Muscle of arm (tissue), 12 donors: ENCODE data around the gene LRFN2. TPM values are rescaled to one million over a fixed set of nuclear protein-coding genes. Genes with fewer than 3 reads are reported as not detected.

Experiments used
- DNase-seq: peaks from one replicate; pipeline ENCODE4 v3.0.0-alpha.2; 2013
- polyA plus RNA-seq, 12 donors: library from polyadenylated mRNA; unstranded; fragments of 120-200 nt; gene quantifications; one replicate each; pipeline ENCODE4 v1.2.1, GENCODE V29; 2013; ENCODE audit not compliant: insufficient read length in 12 of 12

The LRFN2 gene
- polyA plus RNA-seq, 12 donors = 0.05 to 0.21 (median 0.07) TPM; not detected in 5

DNA sequence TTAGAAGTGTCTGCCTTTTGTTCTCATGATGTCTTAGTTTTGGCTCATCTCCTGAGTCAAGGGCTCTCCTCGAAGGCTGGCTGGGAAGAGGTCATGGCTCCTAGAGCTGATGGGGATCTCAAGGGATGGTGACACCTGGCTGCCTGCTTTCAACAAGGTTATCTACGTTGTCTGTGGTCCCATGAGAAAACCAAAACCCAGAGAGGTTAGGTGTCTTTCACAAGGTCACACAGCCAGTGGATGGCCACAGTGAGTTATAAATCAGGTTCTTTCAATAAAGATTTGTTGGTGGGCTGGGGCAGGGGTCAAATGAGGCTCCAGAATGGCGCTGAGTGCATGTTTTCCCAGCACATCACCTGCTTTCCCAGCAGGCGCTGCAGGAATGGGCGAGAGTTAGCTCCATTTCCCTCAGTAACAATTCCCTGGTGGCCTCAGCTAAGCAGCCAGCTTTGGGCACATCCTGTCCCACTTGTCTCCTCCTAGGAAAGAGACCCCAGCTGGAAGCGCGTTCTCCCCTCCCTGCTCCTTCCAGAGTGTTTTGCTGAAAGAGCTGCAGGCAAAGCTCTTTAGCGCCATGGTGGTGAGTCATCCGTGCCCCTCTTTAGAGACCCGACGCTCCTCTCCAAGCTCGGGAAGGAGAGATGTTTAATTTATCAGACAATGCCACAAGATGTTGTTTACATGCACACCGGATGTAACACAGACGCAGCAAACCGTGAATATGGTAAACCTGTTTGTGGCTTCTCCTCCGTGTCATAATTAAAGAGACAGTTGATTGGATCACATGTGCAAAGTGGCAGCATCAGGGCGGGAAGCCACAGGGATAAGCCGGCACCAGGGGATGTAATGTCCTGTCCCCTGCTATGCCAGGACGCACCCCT is 109.7 kb downstream of the LRFN2 start:
- DNase-seq = no peak

DNA sequence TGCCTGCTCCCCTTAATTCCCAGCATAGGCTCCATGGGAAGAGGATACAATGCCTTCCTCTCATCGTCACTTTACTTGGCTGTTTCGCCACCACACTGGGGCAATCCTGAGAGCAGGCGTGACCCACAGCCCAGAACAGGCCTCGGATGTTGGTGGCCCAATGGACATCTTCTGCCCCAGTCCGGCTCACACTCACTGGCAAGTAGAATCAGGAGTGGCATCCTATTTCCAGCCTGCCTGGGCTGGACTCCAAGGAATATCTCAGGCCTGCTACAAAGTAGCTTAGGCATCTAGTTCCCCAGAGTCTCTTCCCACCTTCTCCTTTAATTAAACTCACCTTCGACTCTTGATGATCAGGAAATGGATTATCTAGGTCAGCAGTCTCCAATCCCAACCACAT is 110.5 kb downstream of the LRFN2 start:
- no peak for DNase-seq

GRCh38 chr6:40474937-40475336 is 112.2 kb downstream of the LRFN2 start:
- no peak for DNase-seq

- no peak for DNase-seq
Observed at GRCh38 chr6:40473026-40473425, 114.1 kb downstream of the LRFN2 start.

DNA sequence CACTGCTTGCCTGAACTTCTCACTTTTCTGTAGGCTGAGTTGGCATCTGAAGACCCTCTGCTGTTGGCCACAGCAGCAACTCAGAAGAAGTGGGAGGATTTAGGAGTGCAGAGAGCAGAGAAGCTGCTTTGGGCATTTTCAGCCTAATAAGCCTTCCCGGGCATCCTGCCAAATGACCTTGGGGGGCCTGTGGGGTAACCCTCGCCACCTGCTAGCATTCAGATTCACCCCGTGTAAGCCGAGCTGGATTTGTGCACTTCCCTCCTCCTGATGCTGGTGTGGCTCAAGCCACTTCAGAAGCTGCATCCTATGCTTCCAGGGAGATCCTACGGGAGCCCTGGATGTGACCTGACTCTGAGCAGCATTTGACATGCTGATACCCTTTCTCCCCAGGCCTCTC is 114.8 kb downstream of the LRFN2 start:
- DNase-seq = no peak

GRCh38 chr6:40471243-40471642 is 115.9 kb downstream of the LRFN2 start:
- no peak for DNase-seq

- DNase-seq = no peak
Observed at GRCh38 chr6:40469323-40469722, 117.8 kb downstream of the LRFN2 start.

- DNase-seq = no peak
Observed at GRCh38 chr6:40466986-40467539, 120.1 kb downstream of the LRFN2 start.

GRCh38 chr6:40461643-40462042 is 125.5 kb downstream of the LRFN2 start:
- no peak for DNase-seq

DNA sequence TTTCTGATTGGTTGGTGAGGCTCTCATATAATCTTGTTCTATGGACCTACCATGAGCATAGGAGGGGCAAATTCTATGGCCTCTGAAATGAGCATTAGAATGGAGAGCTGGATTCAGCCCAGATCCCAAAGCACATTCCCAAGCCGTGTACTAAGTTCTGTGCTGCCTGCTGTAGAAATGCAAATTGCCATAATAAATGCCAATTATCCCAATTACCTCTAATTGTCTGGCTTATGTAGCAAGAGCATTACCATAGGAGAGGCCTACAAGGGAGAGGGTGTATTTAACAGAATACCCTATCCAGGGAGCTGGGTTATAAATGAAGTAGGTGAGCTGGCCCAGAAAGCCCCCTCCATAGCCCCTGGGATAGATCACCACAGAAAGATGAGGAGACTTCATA is 126.8 kb downstream of the LRFN2 start:
- no peak for DNase-seq

DNA sequence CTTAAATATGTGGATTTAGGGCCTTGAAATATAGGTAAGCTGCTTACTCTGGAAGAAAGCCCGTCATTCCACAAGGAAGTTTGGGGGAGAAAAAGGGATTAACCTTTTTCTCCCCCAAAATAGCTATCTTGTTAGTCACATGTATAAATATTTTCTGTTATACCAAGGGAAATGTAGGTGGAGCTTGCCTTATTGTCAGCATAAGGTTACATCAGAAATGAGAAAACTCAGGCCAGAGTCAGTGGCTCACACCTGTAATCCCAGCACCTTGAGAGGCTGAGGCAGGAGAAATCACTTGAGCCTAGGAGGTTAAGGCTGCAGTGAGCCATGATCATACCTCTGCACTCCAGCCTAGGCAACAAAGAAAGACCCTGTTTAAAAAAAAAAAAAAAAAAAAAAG is 129.9 kb downstream of the LRFN2 start:
- DNase-seq = no peak

DNA sequence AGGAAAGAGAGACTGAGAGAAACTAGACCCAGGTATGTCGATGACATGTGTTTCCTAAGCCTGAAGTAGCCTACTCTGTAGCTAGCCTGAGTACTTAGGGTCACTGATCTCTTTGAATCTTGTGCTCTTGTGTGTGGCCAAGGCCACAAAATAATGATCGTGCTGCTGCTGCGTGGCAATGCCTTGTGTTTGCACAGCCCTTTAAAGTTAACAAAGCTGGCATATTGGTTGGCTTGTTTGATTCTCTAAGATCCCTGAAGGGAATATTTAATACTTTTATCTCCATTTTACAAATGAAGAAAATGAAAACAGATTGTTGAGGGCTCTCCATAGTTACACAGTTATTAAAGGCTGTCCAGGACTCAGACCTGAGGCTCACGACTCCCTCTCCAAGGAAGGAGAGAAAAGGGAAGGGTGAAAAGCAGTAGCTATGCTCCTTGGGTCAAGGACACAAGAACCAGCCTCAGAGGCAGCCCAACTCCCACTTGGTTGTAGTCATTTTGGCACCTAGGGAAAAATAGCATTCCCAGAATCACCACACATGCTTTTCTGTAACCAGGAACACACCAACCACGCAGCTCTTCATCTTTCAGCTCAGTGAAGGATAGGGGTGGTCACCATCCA is 130.7 kb downstream of the LRFN2 start:
- no peak for DNase-seq

GRCh38 chr6:40455686-40456389 is 131.3 kb downstream of the LRFN2 start:
- no peak for DNase-seq

DNA sequence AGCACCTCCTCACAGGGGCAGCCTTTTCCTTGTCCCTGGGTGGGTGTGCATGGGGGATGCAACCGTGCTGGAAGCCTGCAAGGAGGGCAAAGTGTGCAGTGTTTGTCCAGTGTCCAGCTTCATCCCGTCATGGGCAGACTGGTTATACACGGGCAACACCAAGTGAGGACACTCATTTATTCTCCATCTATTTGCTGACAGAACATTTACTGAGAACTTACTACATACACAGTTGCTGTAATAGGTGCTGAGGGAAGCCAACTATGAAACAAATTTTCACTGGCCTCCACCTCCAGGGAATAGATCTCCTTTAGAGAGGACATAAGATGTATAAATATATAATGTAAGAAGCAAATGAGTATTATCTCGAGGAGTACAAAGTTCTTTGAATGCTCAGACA is 136.7 kb downstream of the LRFN2 start:
- no peak for DNase-seq

DNA sequence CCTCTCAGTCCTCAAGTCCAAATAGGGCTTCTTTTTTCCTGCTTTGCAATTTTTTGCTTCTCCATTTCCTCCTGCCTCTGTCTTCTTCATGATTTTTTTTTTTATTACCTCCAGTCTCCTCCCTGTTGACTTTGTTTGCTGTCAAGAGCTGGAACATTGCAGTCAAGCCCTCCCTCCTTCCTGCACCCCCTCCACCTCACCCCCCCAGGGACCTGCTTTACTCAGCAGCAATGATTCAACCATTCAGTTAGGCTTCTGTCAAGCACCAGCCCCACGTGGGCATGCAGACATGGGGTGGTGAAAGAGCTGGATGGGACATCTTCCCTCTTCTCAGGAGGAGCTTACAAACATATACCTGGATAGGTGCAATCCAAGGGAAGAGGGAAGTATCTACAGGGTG is 142.4 kb downstream of the LRFN2 start:
- DNase-seq = no peak

GRCh38 chr6:40444312-40444711 is 142.9 kb downstream of the LRFN2 start:
- DNase-seq = no peak

DNA sequence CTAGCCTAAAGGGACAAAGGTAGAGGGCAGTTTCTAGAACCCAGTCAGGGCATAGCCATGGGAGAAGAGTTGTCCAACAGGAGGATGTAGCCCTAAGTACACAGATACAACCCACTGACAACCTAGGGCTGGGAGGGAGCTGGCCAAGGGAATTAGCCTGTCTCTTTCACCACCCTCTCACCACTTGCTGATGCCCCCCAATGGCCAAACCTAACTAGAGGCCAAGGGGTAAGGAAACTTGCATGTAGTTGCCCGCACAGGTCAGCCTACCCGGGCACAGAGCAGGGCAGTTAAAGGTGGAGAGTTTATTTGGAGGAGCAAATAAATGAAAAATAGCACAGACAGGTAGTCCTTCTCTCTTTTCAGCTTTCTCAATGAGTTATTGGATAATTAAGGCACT is 143.3 kb downstream of the LRFN2 start:
- no peak for DNase-seq

DNA sequence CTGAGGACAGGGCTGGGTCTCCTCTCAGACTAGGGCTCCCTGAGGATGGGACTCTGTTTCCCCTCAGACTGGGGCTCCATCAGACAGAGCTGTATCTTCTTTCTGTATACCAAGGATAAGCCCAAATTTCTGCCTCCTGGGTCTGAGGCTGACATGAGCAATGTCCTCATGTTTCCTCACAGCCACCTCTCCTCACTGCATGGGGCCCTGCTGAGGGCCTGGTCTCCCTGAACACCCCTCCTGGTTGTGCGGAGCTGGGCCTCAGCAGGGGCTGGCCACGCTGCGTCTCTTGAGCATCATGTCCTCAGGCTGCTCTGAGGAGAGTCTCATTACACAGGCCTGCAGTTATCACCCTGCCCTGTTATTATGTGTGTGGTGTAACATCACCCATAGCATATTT is 144.6 kb downstream of the LRFN2 start:
- no peak for DNase-seq

GRCh38 chr6:40441150-40441549 is 146.0 kb downstream of the LRFN2 start:
- no peak for DNase-seq

- no peak for DNase-seq
Observed at GRCh38 chr6:40440053-40440452, 147.1 kb downstream of the LRFN2 start.

DNA sequence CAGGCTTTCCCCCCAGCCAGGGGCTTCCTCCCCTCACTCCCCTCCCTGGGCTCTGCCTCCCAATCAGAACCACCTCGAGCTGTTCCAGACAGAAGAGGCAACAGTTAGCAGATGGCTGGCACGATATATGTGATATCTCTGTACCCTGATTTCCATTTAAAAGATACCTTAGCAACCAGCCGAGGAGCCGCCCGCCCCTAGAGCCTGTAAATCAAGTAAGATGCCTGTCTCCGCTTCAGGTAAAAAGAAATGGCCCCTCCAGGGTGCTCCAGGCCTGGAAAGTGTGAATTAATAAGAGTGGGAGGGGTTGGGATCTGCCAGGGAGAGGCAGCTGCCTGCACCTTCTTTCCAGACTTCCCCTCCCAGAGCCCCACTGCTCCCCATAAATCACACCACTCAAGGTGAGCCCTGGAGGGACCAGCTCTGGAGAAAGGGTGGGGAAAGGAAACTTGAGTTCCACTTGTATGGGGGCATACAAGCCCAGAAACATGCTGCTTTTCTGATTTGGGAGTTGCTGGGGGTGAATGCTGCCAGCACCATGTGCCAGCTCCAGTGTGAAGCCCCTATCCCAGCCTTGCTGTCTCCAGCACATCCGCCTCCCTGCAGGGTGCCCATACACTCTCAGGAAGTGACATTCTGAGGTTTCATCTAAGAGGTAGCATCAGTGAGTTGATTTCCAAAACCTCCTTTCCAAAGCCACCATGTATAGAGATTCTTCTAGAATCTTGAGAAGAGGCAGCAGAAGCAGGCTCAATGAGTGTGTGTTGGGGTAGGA is 148.0 kb downstream of the LRFN2 start:
- no peak for DNase-seq
